Testis (tissue), 2 donors: ENCODE measurements around the gene SDC3.

ENCODE experiments used
- POLR2A ChIP-seq: fragments of 450-650 bp; IDR thresholded peaks from one replicate; pipeline ENCODE4 v1.6.1; 2017; ENCODE audit warnings: antibody characterized with exemption, mild to moderate bottlenecking, moderate library complexity
- TF ChIP-seq, protein P1 (sequence below), 3 experiments: fragments of 450-650 bp in 2 of 3; fragments of 200-600 bp in 1 of 3; sonication (generic) in 1 of 3; IDR thresholded peaks; one replicate each; pipeline ENCODE4 v1.5.1; 2016 to 2019; ENCODE audit warnings: antibody characterized with exemption in 3 of 3, mild to moderate bottlenecking in 2 of 3, moderate library complexity in 1 of 3

DNA sequence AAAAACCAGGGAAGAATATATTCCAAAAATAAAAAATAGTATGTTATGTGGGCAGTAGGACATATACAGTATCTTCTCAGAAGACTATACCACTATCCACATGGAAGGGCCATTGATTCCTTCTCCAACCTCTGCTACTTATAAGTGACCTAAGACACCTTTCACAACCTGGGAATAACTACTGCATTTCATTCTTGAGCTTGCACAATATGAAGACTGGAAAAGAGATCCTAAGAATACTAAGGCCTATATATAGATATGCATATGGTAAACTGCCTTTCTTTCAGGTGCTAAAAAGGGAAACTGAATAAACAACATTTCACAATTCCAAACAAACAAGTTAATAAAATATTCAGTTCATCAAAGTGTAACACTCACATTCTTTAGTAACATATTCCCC lies 32.0 kb upstream of the SDC3 start:
- TF ChIP-seq, protein P1, sequence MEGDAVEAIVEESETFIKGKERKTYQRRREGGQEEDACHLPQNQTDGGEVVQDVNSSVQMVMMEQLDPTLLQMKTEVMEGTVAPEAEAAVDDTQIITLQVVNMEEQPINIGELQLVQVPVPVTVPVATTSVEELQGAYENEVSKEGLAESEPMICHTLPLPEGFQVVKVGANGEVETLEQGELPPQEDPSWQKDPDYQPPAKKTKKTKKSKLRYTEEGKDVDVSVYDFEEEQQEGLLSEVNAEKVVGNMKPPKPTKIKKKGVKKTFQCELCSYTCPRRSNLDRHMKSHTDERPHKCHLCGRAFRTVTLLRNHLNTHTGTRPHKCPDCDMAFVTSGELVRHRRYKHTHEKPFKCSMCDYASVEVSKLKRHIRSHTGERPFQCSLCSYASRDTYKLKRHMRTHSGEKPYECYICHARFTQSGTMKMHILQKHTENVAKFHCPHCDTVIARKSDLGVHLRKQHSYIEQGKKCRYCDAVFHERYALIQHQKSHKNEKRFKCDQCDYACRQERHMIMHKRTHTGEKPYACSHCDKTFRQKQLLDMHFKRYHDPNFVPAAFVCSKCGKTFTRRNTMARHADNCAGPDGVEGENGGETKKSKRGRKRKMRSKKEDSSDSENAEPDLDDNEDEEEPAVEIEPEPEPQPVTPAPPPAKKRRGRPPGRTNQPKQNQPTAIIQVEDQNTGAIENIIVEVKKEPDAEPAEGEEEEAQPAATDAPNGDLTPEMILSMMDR (IDR thresholded peaks at IDR 0.05): no peak
- TF ChIP-seq POLR2A: no peak
